GM12878 (cell line): ENCODE results near the gene IGHMBP2. TPM values are rescaled to one million over a fixed set of nuclear protein-coding genes. Genes with fewer than 3 reads are reported as not detected.

Experiments
- ATAC-seq: fragments of 200-7000 bp; cut with Tn5 transposase; 3 replicates; pipeline ENCODE4 v1.9.1; 2020; ENCODE audit warnings: mild to moderate bottlenecking, moderate library complexity
- BruUV-seq: library from RNA; stranded (reverse); fragments of 400-500 nt; replicated peaks from 2 replicates; lab custom pipeline; 2021; lab: Mats Ljungman, UMichigan
- CTCF ChIA-PET: fragments of 300-600 bp; sonication (Branson Sonifier 250); formaldehyde crosslinking; extraction: SDS; loops from one replicate; lab custom pipeline; 2021; ENCODE audit warnings: inconsistent platforms; lab: Yijun Ruan, JAX
- POLR2A ChIA-PET: fragments of 350-600 bp; formaldehyde crosslinking; extraction: SDS; loops from one replicate; lab custom pipeline; 2021; ENCODE audit warnings: inconsistent platforms; lab: Charles Lee
- RAD21 ChIA-PET: fragments of 300-600 bp; sonication (Branson Sonifier 250); formaldehyde crosslinking; loops from one replicate; lab custom pipeline; 2023; ENCODE audit warnings: antibody characterized with exemption; ENCODE audit not compliant: unreplicated experiment; lab: Charles Lee
- SMC1A ChIA-PET: fragments of 300-600 bp; sonication (Branson Sonifier 250); formaldehyde crosslinking; loops from one replicate; lab custom pipeline; 2023; ENCODE audit not compliant: unreplicated experiment, uncharacterized antibody; lab: Charles Lee
- DNase-seq: peaks from one replicate; pipeline ENCODE4 v3.0.0-alpha.2; 2011; ENCODE audit warnings: low read depth, low spot score
- FAIRE-seq: peaks from 3 replicates; lab custom pipeline; 2011; peaks lifted over from hg19 to GRCh38; lab: Jason Lieb, UNC
- H2AFZ ChIP-seq: 2 replicates; pipeline ENCODE4 v1.6.0; 2011; ENCODE audit warnings: low read depth, low read length, control low read depth; ENCODE audit not compliant: control insufficient read depth
- H3K27ac ChIP-seq: 2 replicates; pipeline ENCODE4 v1.5.1; 2011; ENCODE audit warnings: control low read depth; ENCODE audit not compliant: control insufficient read depth, insufficient read depth
- H3K27me3 ChIP-seq, 2 experiments: replicated peaks in 1 of 2; 2 replicates each; pipeline versions ENCODE4 v1.6.0 to v1.6.1; 2011; ENCODE audit warnings: low read length in 1 of 2; ENCODE audit not compliant: control insufficient read depth in 2 of 2, insufficient read depth in 2 of 2
- H3K36me3 ChIP-seq, 2 experiments: 2 replicates each; pipeline ENCODE4 v1.5.1; 2011; ENCODE audit warnings: low read length in 1 of 2; ENCODE audit not compliant: control insufficient read depth in 2 of 2, insufficient read depth in 2 of 2
- H3K4me1 ChIP-seq: 2 replicates; pipeline ENCODE4 v1.6.1; 2011; ENCODE audit warnings: mild to moderate bottlenecking, low read length, moderate library complexity, mixed read lengths; ENCODE audit not compliant: control insufficient read depth, insufficient read depth
- H3K4me2 ChIP-seq: 2 replicates; pipeline ENCODE4 v1.6.0; 2011; ENCODE audit warnings: control low read depth; ENCODE audit not compliant: control insufficient read depth, insufficient read depth
- H3K4me3 ChIP-seq: fragments of 200-600 bp; sonication (generic); 2 replicates; pipeline ENCODE4 v1.5.1; 2016
- H3K79me2 ChIP-seq: 2 replicates; pipeline ENCODE4 v1.6.0; 2011; ENCODE audit warnings: low read length; ENCODE audit not compliant: control insufficient read depth, insufficient read depth
- H3K9ac ChIP-seq: 2 replicates; pipeline ENCODE4 v1.8.0; 2011; ENCODE audit warnings: low read length, control low read depth, mixed read lengths; ENCODE audit not compliant: control insufficient read depth, insufficient read depth
- H3K9me3 ChIP-seq: replicated peaks from 3 replicates; pipeline ENCODE4 v1.5.1; 2011; ENCODE audit warnings: mild to moderate bottlenecking, low read length; ENCODE audit not compliant: control insufficient read depth, insufficient read depth
- H4K20me1 ChIP-seq: 2 replicates; pipeline ENCODE4 v1.6.0; 2011; ENCODE audit not compliant: control insufficient read depth, insufficient read depth
- GATAD2B ChIP-seq: fragments of 450-650 bp; conservative IDR thresholded peaks from 2 replicates; pipeline ENCODE4 v1.6.1; 2017; ENCODE audit warnings: low read depth, mild to moderate bottlenecking, moderate library complexity
- WGBS: methylation state at CpG from one replicate; pipeline ENCODE4 v1.1.6; 2016; ENCODE audit warnings: low lambda C conversion rate; ENCODE audit not compliant: insufficient replicate concordance, insufficient coverage; ENCODE audit errors: missing lambda C conversion rate; 5-methylcytosine and 5-hydroxymethylcytosine counted together
- in situ Hi-C: fragments of 300-500 bp; cut with MboI; formaldehyde crosslinking; loops from 9 replicates; pipeline ENCODE4 v1.14.3; 2018; ENCODE audit warnings: mixed read lengths
- intact Hi-C: fragments of 100-400 bp; cut with micrococcal nuclease; formaldehyde crosslinking; loops from one replicate; pipeline ENCODE4 v1.14.2; 2022; ENCODE audit not compliant: unreplicated experiment
- polyA plus RNA-seq, 11 experiments: library from polyadenylated mRNA; depleted of rRNA in 4 of 11; unstranded in 6 of 11; stranded (reverse) in 5 of 11; fragments of >200 nt; fragmentation: Nextera tagmentation in 4 of 11; fragmentation: Illumina TruSeq in 1 of 11; extraction: Ambion mirVana in 4 of 11; extraction: Trizol in 1 of 11; gene quantifications; 1 replicate in 1 of 11; 2 replicates in 10 of 11; pipeline versions ENCODE4 v1.2.1 to v1.2.3, GENCODE V29; 2011 to 2016; ENCODE audit warnings: inconsistent platforms in 2 of 11, missing spikeins in 2 of 11, low read depth in 1 of 11
- total RNA-seq, 4 experiments: library from RNA; depleted of rRNA in 3 of 4; stranded (reverse); fragments of >200 nt in 3 of 4; fragmentation: Illumina TruSeq in 1 of 4; extraction: Trizol in 1 of 4; gene quantifications; 2 replicates each; pipeline versions ENCODE4 v1.2.1 to v1.2.3, GENCODE V29; 2013 to 2021
- TF ChIP-seq, protein P1 (sequence below): IDR thresholded peaks from 2 replicates; pipeline ENCODE4 v1.6.1; 2012; ENCODE audit warnings: improper control_type of control experiment, low read depth, low read length; ENCODE audit not compliant: insufficient replicate concordance
- TF ChIP-seq, protein P2 (sequence below): IDR thresholded peaks from 2 replicates; pipeline ENCODE4 v1.6.1; 2012; ENCODE audit warnings: mild to moderate bottlenecking, low read depth, low read length

The IGHMBP2 gene
- total and polyA plus RNA-seq, 10 of the 15 experiments (the other 5 are each of a cell fraction or from before 2014, with no cell fraction given) = 1.4 to 20.1 (median 11.2) TPM

DNA sequence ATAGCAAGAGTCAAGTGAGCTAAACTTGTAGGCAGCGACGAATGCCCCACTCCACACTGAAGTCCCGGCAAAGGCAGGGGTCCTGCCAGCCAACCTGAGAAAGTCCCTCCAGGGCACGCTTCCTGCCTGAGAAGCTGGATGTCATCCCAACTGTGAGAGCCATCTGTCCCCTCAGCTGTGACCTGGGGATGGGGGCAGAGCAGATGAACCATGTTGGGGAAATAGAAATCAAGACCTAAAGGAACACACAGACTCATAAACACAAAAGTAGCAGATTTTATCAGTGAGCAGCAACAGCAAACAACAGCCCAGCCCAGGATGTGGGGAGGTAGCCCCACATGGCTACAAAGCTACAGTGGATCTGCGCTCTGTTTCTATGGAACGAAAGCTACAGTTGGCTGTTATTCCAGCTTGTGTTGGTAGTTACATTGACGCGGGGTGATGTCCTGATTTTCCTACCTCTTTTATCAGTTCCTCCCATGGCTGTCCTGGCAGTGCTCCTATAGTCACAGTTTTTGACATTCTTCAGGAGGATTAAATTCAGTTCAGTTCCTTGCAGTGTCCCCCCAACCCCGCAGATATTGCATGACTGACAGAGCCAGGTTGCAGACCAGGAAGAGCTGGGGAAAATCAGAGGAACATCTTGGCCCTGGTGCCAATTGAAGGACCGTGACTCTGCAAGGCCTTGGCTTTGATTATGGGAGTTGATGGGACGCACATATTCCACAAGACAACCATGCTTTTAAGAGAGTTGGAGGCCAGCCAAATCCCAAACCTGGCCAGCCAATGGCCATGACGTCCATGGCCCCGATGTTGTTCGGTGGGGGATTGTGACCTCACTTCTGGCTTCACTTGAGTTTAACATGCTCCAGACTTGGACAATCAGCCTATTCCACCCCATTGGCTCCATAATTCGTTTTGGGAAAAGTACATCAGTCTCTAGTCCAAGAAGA lies 62.5 kb downstream of the IGHMBP2 start:
- no TSS peak for BruUV-seq
- no peak for TF ChIP-seq GATAD2B
- no peak for DNase-seq
- ATAC-seq = no peak
- ChIA-PET SMC1A (no interaction called here), POLR2A (interaction anchor here (0.6 kb wide), 1 partner anchor 10 kb away, joined by 4 read pairs; no protein-coding TSS in a partner anchor), RAD21 (no interaction called here), CTCF (interaction anchor here (0.8 kb wide), 1 partner anchor 11 kb away, joined by 3 read pairs; no protein-coding TSS in a partner anchor)
- no peaks in the 10 kb centered on the region for H4K20me1 ChIP-seq
- H3K9ac ChIP-seq = no peak overlapping the region
- no peak overlapping the region for H3K4me2 ChIP-seq
- H2AFZ ChIP-seq = no peak overlapping the region
- intact Hi-C loops (no loop called here), in situ Hi-C loops (no loop called here)
- no peaks in the 10 kb centered on the region; a peak in 1 of 4 replicates for H3K27me3 ChIP-seq
- FAIRE-seq = no peak
- H3K9me3 ChIP-seq = peaks cover 4% of the 10 kb centered on the region; the same call in 2 of the 3 replicates
- H3K4me3 ChIP-seq = no peak overlapping the region
- no peaks in the 10 kb centered on the region for H3K79me2 ChIP-seq
- WGBS = 65% methylated on average over 15 of the region's 15 CpGs
- no peaks in the 10 kb centered on the region; the same call in 1 of the 2 replicates for H3K4me1 ChIP-seq
- H3K27ac ChIP-seq = no peak overlapping the region
- H3K36me3 ChIP-seq = no peaks in the 10 kb centered on the region

DNA sequence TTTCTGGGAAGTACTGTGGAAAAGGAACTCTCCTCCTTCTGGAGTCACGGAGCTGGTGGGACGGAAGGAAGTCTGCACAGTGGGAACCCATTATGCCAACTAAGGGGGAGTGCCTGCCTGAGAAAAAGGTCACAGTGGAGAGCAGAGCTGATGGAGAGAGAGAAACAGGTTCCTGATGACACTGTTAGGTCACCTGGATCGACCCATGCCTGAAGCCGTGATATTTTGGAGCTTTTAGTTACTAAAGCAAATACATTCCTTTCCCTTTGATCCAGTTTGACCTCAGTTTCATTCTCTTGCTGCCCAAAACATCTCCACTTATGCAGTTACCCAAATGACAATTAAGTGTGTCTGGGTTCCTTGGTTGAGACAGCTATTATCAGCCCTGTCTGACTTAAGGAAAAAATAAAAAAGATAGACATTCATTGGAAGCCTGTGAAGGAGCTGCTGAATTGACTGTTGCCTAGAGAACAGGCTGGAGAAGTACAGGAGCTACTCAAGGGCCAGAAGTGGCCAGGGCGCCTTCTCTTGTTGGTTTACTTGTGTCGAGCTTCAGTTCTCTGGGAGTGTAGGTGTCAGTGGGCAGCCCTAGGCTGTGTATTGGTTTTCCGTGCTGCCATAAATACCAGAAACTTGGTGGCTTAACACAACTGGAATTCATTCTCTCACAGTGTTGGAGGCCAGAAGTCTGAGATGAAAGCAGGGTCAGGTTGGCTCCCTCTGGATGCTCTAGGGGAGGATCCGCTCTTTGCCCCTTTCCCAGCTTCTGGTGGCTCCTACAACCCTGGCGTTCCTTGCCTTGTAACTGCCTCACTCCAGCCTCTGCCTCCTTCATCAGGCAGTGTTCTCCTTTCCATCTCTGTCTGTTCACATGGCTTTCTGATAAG lies 63.4 kb downstream of the IGHMBP2 start:
- Histone ChIP-seq H4K20me1 (no peaks in the 10 kb centered on the region), H2AFZ (no peak overlapping the region), H3K9ac (no peak overlapping the region), H3K27ac (no peak overlapping the region), H3K4me3 (no peak overlapping the region), H3K79me2 (no peaks in the 10 kb centered on the region), H3K9me3 (peaks cover 4% of the 10 kb centered on the region; the same call in 2 of the 3 replicates), H3K36me3 (no peaks in the 10 kb centered on the region), H3K4me1 (no peaks in the 10 kb centered on the region; the same call in 1 of the 2 replicates), H3K27me3 (no peaks in the 10 kb centered on the region; a peak in 1 of 4 replicates), H3K4me2 (no peak overlapping the region)
- ChIA-PET RAD21 (no interaction called here), CTCF (interaction anchor here (0.8 kb wide), 1 partner anchor 12 kb away, joined by 3 read pairs; no protein-coding TSS in a partner anchor), POLR2A (no interaction called here), SMC1A (no interaction called here)
- WGBS = 29% methylated on average over 9 of the region's 9 CpGs
- in situ Hi-C loops (no loop called here), intact Hi-C loops (no loop called here)
- no peak for DNase-seq
- ATAC-seq = no peak
- FAIRE-seq = no peak
- BruUV-seq = no TSS peak
- TF ChIP-seq, protein P1, sequence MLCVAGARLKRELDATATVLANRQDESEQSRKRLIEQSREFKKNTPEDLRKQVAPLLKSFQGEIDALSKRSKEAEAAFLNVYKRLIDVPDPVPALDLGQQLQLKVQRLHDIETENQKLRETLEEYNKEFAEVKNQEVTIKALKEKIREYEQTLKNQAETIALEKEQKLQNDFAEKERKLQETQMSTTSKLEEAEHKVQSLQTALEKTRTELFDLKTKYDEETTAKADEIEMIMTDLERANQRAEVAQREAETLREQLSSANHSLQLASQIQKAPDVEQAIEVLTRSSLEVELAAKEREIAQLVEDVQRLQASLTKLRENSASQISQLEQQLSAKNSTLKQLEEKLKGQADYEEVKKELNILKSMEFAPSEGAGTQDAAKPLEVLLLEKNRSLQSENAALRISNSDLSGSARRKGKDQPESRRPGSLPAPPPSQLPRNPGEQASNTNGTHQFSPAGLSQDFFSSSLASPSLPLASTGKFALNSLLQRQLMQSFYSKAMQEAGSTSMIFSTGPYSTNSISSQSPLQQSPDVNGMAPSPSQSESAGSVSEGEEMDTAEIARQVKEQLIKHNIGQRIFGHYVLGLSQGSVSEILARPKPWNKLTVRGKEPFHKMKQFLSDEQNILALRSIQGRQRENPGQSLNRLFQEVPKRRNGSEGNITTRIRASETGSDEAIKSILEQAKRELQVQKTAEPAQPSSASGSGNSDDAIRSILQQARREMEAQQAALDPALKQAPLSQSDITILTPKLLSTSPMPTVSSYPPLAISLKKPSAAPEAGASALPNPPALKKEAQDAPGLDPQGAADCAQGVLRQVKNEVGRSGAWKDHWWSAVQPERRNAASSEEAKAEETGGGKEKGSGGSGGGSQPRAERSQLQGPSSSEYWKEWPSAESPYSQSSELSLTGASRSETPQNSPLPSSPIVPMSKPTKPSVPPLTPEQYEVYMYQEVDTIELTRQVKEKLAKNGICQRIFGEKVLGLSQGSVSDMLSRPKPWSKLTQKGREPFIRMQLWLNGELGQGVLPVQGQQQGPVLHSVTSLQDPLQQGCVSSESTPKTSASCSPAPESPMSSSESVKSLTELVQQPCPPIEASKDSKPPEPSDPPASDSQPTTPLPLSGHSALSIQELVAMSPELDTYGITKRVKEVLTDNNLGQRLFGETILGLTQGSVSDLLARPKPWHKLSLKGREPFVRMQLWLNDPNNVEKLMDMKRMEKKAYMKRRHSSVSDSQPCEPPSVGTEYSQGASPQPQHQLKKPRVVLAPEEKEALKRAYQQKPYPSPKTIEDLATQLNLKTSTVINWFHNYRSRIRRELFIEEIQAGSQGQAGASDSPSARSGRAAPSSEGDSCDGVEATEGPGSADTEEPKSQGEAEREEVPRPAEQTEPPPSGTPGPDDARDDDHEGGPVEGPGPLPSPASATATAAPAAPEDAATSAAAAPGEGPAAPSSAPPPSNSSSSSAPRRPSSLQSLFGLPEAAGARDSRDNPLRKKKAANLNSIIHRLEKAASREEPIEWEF = no peak
- TF ChIP-seq, protein P2, sequence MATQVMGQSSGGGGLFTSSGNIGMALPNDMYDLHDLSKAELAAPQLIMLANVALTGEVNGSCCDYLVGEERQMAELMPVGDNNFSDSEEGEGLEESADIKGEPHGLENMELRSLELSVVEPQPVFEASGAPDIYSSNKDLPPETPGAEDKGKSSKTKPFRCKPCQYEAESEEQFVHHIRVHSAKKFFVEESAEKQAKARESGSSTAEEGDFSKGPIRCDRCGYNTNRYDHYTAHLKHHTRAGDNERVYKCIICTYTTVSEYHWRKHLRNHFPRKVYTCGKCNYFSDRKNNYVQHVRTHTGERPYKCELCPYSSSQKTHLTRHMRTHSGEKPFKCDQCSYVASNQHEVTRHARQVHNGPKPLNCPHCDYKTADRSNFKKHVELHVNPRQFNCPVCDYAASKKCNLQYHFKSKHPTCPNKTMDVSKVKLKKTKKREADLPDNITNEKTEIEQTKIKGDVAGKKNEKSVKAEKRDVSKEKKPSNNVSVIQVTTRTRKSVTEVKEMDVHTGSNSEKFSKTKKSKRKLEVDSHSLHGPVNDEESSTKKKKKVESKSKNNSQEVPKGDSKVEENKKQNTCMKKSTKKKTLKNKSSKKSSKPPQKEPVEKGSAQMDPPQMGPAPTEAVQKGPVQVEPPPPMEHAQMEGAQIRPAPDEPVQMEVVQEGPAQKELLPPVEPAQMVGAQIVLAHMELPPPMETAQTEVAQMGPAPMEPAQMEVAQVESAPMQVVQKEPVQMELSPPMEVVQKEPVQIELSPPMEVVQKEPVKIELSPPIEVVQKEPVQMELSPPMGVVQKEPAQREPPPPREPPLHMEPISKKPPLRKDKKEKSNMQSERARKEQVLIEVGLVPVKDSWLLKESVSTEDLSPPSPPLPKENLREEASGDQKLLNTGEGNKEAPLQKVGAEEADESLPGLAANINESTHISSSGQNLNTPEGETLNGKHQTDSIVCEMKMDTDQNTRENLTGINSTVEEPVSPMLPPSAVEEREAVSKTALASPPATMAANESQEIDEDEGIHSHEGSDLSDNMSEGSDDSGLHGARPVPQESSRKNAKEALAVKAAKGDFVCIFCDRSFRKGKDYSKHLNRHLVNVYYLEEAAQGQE = no peak
